Activated T-helper 2 cell treated with anti-CD3 and anti-CD28 coated beads, Interferon-gamma antibody, Interleukin-2, Interleukin-4, amounts not matched to agents 10 μg/mL and 5 μg/mL and 100 μg/mL, durations not matched to agents 14 hours and 24 hours and 36 hours (primary cell): Measurements from ENCODE around the gene JOSD1. TPM values are rescaled to one million over a fixed set of nuclear protein-coding genes. Genes with fewer than 3 reads are reported as not detected.
"Not testable (repeated sequence)": the region's sequence is repeated elsewhere in the genome, so short reads cannot be mapped to it uniquely, and the experiment has no call there.

Experiments
- DNase-seq: peaks from one replicate; pipeline ENCODE4 v3.0.0; 2021; ENCODE audit warnings: low spot score
- H3K27ac Mint-ChIP-seq: one replicate; pipeline ENCODE4 v1.8.0; 2021; ENCODE audit warnings: mixed read lengths
- H3K27me3 Mint-ChIP-seq: one replicate; pipeline ENCODE4 v1.8.0; 2021; ENCODE audit warnings: low read depth, mixed read lengths
- H3K36me3 Mint-ChIP-seq: one replicate; pipeline ENCODE4 v1.8.0; 2021; ENCODE audit warnings: low read depth, mixed read lengths
- H3K4me1 Mint-ChIP-seq: one replicate; pipeline ENCODE4 v1.8.0; 2021; ENCODE audit warnings: low read depth, mixed read lengths
- H3K4me3 Mint-ChIP-seq: one replicate; pipeline ENCODE4 v1.8.0; 2021; ENCODE audit warnings: low read depth, mild to moderate bottlenecking, moderate library complexity, mixed read lengths
- H3K9me3 Mint-ChIP-seq: one replicate; pipeline ENCODE4 v1.8.0; 2021; ENCODE audit warnings: mixed read lengths
- intact Hi-C: fragments of 100-400 bp; cut with micrococcal nuclease; formaldehyde crosslinking; loops from one replicate; pipeline ENCODE4 v1.15.1; 2023
- total RNA-seq: library from RNA; stranded (reverse); gene quantifications from 2 replicates; pipeline ENCODE4 v1.2.3, GENCODE V29; 2022

The JOSD1 gene
- total RNA-seq, 1 donor from 2014 or later = 101 TPM

- H3K36me3 Mint-ChIP-seq = no peaks in the 10 kb centered on the region
- no peaks in the 10 kb centered on the region for H3K9me3 Mint-ChIP-seq
- DNase-seq = no peak
- peaks cover 5% of the 10 kb centered on the region for H3K27me3 Mint-ChIP-seq
- intact Hi-C loops = no loop called here
- no peak overlapping the region for H3K4me3 Mint-ChIP-seq
- no peak overlapping the region for H3K27ac Mint-ChIP-seq
- no peaks in the 10 kb centered on the region for H3K4me1 Mint-ChIP-seq
Measured at GRCh38 chr22:38645430-38645829, 55.3 kb downstream of the JOSD1 start.

GRCh38 chr22:38644245-38644644 lies 56.5 kb downstream of the JOSD1 start:
- H3K27ac Mint-ChIP-seq, DNase-seq, H3K27me3 Mint-ChIP-seq, H3K36me3 Mint-ChIP-seq, H3K9me3 Mint-ChIP-seq, intact Hi-C loops, H3K4me1 Mint-ChIP-seq, H3K4me3 Mint-ChIP-seq: not testable (repeated sequence)

GRCh38 chr22:38641476-38642040 lies 59.2 kb downstream of the JOSD1 start:
- Mint-ChIP-seq H3K9me3 (no peaks in the 10 kb centered on the region), H3K27me3 (peaks cover 2% of the 10 kb centered on the region), H3K4me1 (no peaks in the 10 kb centered on the region), H3K36me3 (no peaks in the 10 kb centered on the region), H3K27ac (no peak overlapping the region), H3K4me3 (no peak overlapping the region)
- DNase-seq = no peak
- intact Hi-C loops = no loop called here

GRCh38 chr22:38638728-38639127 lies 62.0 kb downstream of the JOSD1 start:
- H3K9me3 Mint-ChIP-seq = no peaks in the 10 kb centered on the region
- no peak overlapping the region for H3K27ac Mint-ChIP-seq
- intact Hi-C loops = no loop called here
- no peak for DNase-seq
- peaks cover 2% of the 10 kb centered on the region for H3K27me3 Mint-ChIP-seq
- H3K4me3 Mint-ChIP-seq = no peak overlapping the region
- no peaks in the 10 kb centered on the region for H3K36me3 Mint-ChIP-seq
- H3K4me1 Mint-ChIP-seq = no peaks in the 10 kb centered on the region

- Mint-ChIP-seq H3K27ac (no peak overlapping the region), H3K36me3 (no peaks in the 10 kb centered on the region), H3K9me3 (no peaks in the 10 kb centered on the region), H3K4me1 (no peaks in the 10 kb centered on the region), H3K4me3 (no peak overlapping the region), H3K27me3 (peaks cover 2% of the 10 kb centered on the region)
- intact Hi-C loops = no loop called here
- DNase-seq = no peak
Measured at GRCh38 chr22:38638216-38638615, 62.5 kb downstream of the JOSD1 start.

Other genes with a start within 250 kb of the JOSD1 start
- gene KCNJ4, start 245.7 kb downstream of the JOSD1 start, total RNA-seq = not detected in 2 replicates
- gene KDELR3, start 232.8 kb downstream of the JOSD1 start, total RNA-seq = 2.2 and 3.7 TPM in 2 replicates
- 378 and 391 TPM in 2 replicates for gene DDX17, start 194.6 kb downstream of the JOSD1 start, total RNA-seq
- gene DMC1, start 130.8 kb downstream of the JOSD1 start, total RNA-seq = 10.8 and 13.6 TPM in 2 replicates
- gene FAM227A, start 44.6 kb downstream of the JOSD1 start, total RNA-seq = 0.05 and 0.28 TPM in 2 replicates
- gene CBY1, start 44.3 kb downstream of the JOSD1 start, total RNA-seq = 10.3 and 11.2 TPM in 2 replicates
- 128 and 138 TPM in 2 replicates for gene TOMM22, start 19.0 kb downstream of the JOSD1 start, total RNA-seq
- gene GTPBP1, start 5.0 kb upstream of the JOSD1 start, total RNA-seq = 101 and 106 TPM in 2 replicates
- 121 and 123 TPM in 2 replicates for gene SUN2, start 55.1 kb upstream of the JOSD1 start, total RNA-seq
- gene DNAL4, start 93.2 kb upstream of the JOSD1 start, total RNA-seq = 4.7 and 6.1 TPM in 2 replicates
- gene NPTXR, start 143.1 kb upstream of the JOSD1 start, total RNA-seq = 1.4 and 1.7 TPM in 2 replicates
- gene CBX6, start 171.3 kb upstream of the JOSD1 start, total RNA-seq = 117 and 120 TPM in 2 replicates